GM23248 (cell line): ENCODE results near the gene ALMS1. TPM values are rescaled to one million over a fixed set of nuclear protein-coding genes. Genes with fewer than 3 reads are reported as not detected.

Experiments
- DNase-seq: peaks from one replicate; pipeline ENCODE4 v3.0.0-alpha.2; 2015
- H2AFZ ChIP-seq: fragments of 200-600 bp; sonication (generic); 2 replicates; pipeline ENCODE4 v1.6.1; 2016; ENCODE audit warnings: antibody characterized with exemption
- H3F3A ChIP-seq: fragments of 200-600 bp; sonication (generic); 2 replicates; pipeline ENCODE4 v1.6.1; 2016; ENCODE audit warnings: mild to moderate bottlenecking, antibody characterized with exemption, mixed run types; ENCODE audit not compliant: insufficient read depth
- H3K27ac ChIP-seq: fragments of 200-600 bp; sonication (generic); 2 replicates; pipeline ENCODE4 v1.5.1; 2016; ENCODE audit warnings: mild to moderate bottlenecking
- H3K27me3 ChIP-seq: fragments of 200-600 bp; sonication (generic); replicated peaks from 2 replicates; pipeline ENCODE4 v1.6.1; 2016; ENCODE audit warnings: mild to moderate bottlenecking; ENCODE audit not compliant: insufficient read depth
- H3K36me3 ChIP-seq: fragments of 200-600 bp; sonication (generic); 2 replicates; pipeline ENCODE4 v1.6.1; 2016; ENCODE audit warnings: low read depth, mild to moderate bottlenecking
- H3K4me1 ChIP-seq: fragments of 200-600 bp; sonication (generic); 2 replicates; pipeline ENCODE4 v1.6.1; 2016; ENCODE audit warnings: mild to moderate bottlenecking; ENCODE audit not compliant: insufficient read depth
- H3K4me2 ChIP-seq: fragments of 200-600 bp; sonication (generic); one replicate; pipeline ENCODE4 v1.6.1; 2016; ENCODE audit warnings: mild to moderate bottlenecking; ENCODE audit not compliant: unreplicated experiment
- H3K4me3 ChIP-seq: fragments of 200-600 bp; sonication (generic); 2 replicates; pipeline ENCODE4 v1.5.1; 2016; ENCODE audit warnings: mild to moderate bottlenecking
- H3K79me2 ChIP-seq: fragments of 200-600 bp; sonication (generic); 2 replicates; pipeline ENCODE4 v1.6.1; 2016; ENCODE audit warnings: mild to moderate bottlenecking; ENCODE audit not compliant: insufficient read depth
- H3K9ac ChIP-seq: fragments of 200-600 bp; sonication (generic); 2 replicates; pipeline ENCODE4 v1.6.1; 2016; ENCODE audit warnings: mild to moderate bottlenecking
- H3K9me2 ChIP-seq: fragments of 200-600 bp; sonication (generic); 2 replicates; pipeline ENCODE4 v1.6.1; 2016; ENCODE audit warnings: mixed run types, mild to moderate bottlenecking, moderate library complexity; ENCODE audit not compliant: insufficient read depth
- H3K9me3 ChIP-seq: fragments of 200-600 bp; sonication (generic); one replicate; pipeline ENCODE4 v1.6.1; 2017; ENCODE audit warnings: low read depth
- H4K20me1 ChIP-seq: fragments of 200-600 bp; sonication (generic); 2 replicates; pipeline ENCODE4 v1.6.0; 2016; ENCODE audit not compliant: insufficient read depth
- EZH2 ChIP-seq: fragments of 200-600 bp; sonication (generic); IDR thresholded peaks from 2 replicates; pipeline ENCODE4 v1.6.1; 2018; ENCODE audit warnings: antibody characterized with exemption, mild to moderate bottlenecking; ENCODE audit not compliant: insufficient read depth, poor library complexity, severe bottlenecking
- EZH2phosphoT487 ChIP-seq: fragments of 200-600 bp; sonication (generic); IDR thresholded peaks from 2 replicates; pipeline ENCODE4 v1.6.1; 2018; ENCODE audit warnings: antibody characterized with exemption, moderate library complexity, mild to moderate bottlenecking, low read depth; ENCODE audit not compliant: insufficient read depth
- WGBS, 2 experiments: methylation state at CpG; one replicate each; pipeline ENCODE4 v1.1.6; 2015 to 2017; ENCODE audit warnings: low lambda C conversion rate in 2 of 2, low coverage in 1 of 2; ENCODE audit errors: missing lambda C conversion rate in 2 of 2; 5-methylcytosine and 5-hydroxymethylcytosine counted together
- in situ Hi-C: fragments of 300-500 bp; cut with MboI; formaldehyde crosslinking; loops from 2 replicates; pipeline ENCODE4 v1.15.0; 2020
- polyA plus RNA-seq: library from polyadenylated mRNA; unstranded; fragments of >200 nt; fragmentation: Nextera tagmentation; extraction: Ambion mirVana; gene quantifications from 2 replicates; pipeline ENCODE4 v1.2.1, GENCODE V29; 2016
- total RNA-seq: library from RNA; depleted of rRNA; stranded (reverse); fragments of >200 nt; shearing (Covaris generic); gene quantifications from 2 replicates; pipeline ENCODE4 v1.2.3, GENCODE V29; 2014; rRNA removed

Gene ALMS1, protein sequence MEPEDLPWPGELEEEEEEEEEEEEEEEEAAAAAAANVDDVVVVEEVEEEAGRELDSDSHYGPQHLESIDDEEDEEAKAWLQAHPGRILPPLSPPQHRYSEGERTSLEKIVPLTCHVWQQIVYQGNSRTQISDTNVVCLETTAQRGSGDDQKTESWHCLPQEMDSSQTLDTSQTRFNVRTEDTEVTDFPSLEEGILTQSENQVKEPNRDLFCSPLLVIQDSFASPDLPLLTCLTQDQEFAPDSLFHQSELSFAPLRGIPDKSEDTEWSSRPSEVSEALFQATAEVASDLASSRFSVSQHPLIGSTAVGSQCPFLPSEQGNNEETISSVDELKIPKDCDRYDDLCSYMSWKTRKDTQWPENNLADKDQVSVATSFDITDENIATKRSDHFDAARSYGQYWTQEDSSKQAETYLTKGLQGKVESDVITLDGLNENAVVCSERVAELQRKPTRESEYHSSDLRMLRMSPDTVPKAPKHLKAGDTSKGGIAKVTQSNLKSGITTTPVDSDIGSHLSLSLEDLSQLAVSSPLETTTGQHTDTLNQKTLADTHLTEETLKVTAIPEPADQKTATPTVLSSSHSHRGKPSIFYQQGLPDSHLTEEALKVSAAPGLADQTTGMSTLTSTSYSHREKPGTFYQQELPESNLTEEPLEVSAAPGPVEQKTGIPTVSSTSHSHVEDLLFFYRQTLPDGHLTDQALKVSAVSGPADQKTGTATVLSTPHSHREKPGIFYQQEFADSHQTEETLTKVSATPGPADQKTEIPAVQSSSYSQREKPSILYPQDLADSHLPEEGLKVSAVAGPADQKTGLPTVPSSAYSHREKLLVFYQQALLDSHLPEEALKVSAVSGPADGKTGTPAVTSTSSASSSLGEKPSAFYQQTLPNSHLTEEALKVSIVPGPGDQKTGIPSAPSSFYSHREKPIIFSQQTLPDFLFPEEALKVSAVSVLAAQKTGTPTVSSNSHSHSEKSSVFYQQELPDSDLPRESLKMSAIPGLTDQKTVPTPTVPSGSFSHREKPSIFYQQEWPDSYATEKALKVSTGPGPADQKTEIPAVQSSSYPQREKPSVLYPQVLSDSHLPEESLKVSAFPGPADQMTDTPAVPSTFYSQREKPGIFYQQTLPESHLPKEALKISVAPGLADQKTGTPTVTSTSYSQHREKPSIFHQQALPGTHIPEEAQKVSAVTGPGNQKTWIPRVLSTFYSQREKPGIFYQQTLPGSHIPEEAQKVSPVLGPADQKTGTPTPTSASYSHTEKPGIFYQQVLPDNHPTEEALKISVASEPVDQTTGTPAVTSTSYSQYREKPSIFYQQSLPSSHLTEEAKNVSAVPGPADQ (N-terminal part only)
- total RNA-seq (9.8 and 15.9 TPM in 2 replicates), polyA plus RNA-seq (3.1 and 3.4 TPM in 2 replicates)

DNA sequence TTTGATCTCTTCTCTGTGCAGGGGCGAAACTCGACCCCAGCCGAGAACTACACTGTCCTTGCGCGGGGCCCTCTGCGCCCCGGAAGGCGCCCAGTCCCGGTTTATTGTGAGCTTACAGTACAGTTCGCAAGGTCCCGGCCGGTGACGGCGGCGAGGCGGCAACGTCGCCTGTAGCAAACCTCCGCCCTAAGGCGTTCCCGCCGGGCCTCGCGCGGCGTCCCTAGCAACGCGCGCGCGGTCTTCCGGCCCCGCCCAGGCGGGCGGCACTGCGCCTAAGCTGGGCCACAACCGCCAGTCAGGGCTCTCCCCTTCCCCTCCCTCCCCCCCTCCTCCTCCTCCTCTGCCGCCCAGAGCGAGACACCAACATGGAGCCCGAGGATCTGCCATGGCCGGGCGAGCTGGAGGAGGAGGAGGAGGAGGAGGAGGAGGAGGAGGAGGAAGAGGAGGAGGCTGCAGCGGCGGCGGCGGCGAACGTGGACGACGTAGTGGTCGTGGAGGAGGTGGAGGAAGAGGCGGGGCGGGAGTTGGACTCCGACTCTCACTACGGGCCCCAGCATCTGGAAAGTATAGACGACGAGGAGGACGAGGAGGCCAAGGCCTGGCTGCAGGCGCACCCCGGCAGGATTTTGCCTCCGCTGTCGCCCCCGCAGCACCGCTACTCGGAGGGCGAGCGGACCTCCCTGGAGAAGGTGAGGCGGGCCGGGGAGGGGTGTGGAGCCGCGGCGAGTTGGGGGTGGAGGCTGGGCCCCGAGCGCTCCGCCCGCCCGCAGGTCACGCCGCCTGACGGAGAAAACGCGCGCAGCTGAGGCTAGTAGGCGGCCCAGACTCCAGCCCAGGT lies at the start of gene ALMS1:
TSS of gene ALMS1 (plus strand) at position 333 of the 838 bp plus-strand sequence. CDS start at position 366, 33 bp downstream.
- Histone ChIP-seq H3K9me2 (no peaks in the 10 kb centered on the region), H3K9ac (peak within 1 kb of the TSS; percentile 88), H3K27me3 (0 out of 2 replicates have a peak, but pooled peaks cover 4% of the 10 kb centered on the region), H4K20me1 (no peaks in the 10 kb centered on the region), H3K36me3 (no peaks in the 10 kb centered on the region), H3K4me2 (peak within 1 kb of the TSS; percentile 89), H3K27ac (peak within 1 kb of the TSS; percentile 84), H2AFZ (peak within 1 kb of the TSS; percentile 100), H3K4me3 (peak within 1 kb of the TSS; percentile 98), H3K9me3 (no peaks in the 10 kb centered on the region), H3F3A (peaks cover 6% of the 10 kb centered on the region; the same call in 1 of the 2 replicates), H3K79me2 (peaks cover 43% of the 10 kb centered on the region), H3K4me1 (peaks cover 6% of the 10 kb centered on the region)
- TF ChIP-seq EZH2 = no peak
- TF ChIP-seq EZH2phosphoT487 = no peak
- peak; percentile 96 for DNase-seq
- in situ Hi-C loops = no loop called here
- 1 to 3% methylated on average over 48 to 82 of the region's 84 CpGs for WGBS, 2 experiments

DNA sequence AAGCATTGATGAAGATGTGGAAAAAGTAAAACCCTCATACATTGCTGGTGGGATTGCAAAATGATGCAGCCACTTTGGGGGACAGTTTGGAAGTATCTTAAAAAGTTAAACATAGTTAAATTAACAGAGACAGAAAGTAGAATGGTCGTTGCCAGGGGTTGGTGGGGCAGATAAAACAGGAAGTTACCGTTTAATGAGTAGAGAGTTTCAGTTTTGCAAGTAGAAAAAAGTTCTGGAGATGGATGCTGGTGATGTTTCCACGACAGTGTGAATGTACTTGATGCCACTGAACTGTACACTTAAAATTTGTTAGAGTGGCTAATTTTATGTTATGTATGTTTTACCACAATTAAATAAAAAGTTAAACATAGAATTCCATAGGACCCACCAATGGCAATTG lies 47.8 kb upstream of the ALMS1 start:
- no peaks in the 10 kb centered on the region for H3K4me1 ChIP-seq
- no peaks in the 10 kb centered on the region for H4K20me1 ChIP-seq
- no peaks in the 10 kb centered on the region for H3K79me2 ChIP-seq
- H3K9ac ChIP-seq = no peak overlapping the region
- H3K27me3 ChIP-seq = peaks cover 22% of the 10 kb centered on the region
- no peak overlapping the region for H3K4me2 ChIP-seq
- in situ Hi-C loops = no loop called here
- no peaks in the 10 kb centered on the region for H3K9me2 ChIP-seq
- DNase-seq = no peak
- H3F3A ChIP-seq = no peaks in the 10 kb centered on the region
- H3K4me3 ChIP-seq = no peak overlapping the region
- TF ChIP-seq EZH2phosphoT487 = no peak
- TF ChIP-seq EZH2 = no peak
- H2AFZ ChIP-seq = no peak overlapping the region
- no peak overlapping the region for H3K27ac ChIP-seq
- no peaks in the 10 kb centered on the region for H3K36me3 ChIP-seq
- 3 to 7% methylated on average over 3 of the region's 3 CpGs for WGBS, 2 experiments
- H3K9me3 ChIP-seq = no peaks in the 10 kb centered on the region

DNA sequence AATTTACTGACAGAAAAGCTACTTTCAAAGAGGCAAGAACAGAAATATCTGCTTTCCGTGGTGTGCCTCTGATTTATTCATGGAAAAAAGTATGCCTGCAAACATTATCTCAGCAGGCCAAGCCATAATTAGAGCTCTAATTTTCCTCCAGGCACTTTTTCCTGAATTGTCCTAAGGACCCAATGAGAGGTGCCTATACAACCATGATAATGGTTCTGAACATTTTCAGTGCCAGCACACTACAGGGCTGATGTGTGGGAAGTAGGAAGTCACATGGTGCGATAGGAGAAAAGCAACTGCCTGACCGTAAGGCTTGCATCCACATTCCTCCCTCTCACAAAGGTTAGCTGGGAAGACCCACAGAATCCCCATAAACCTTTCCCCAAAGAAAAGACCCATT lies 46.4 kb upstream of the ALMS1 start:
- Histone ChIP-seq H3K79me2 (no peaks in the 10 kb centered on the region), H3K9me3 (no peaks in the 10 kb centered on the region), H3K27me3 (peaks cover 24% of the 10 kb centered on the region), H3K4me3 (no peak overlapping the region), H3K36me3 (no peaks in the 10 kb centered on the region), H3K4me2 (no peak overlapping the region), H3K9ac (no peak overlapping the region), H3F3A (no peaks in the 10 kb centered on the region), H4K20me1 (no peaks in the 10 kb centered on the region), H3K4me1 (no peaks in the 10 kb centered on the region), H3K9me2 (no peaks in the 10 kb centered on the region), H2AFZ (no peak overlapping the region), H3K27ac (no peak overlapping the region)
- TF ChIP-seq EZH2 (no peak), EZH2phosphoT487 (no peak)
- DNase-seq = no peak
- 24 to 25% methylated on average over 3 of the region's 3 CpGs for WGBS, 2 experiments
- in situ Hi-C loops = no loop called here
